ENCODE measurements around the gene CCL15. TPM values are rescaled to one million over a fixed set of nuclear protein-coding genes. Genes with fewer than 3 reads are reported as not detected.

The CCL15 gene
- total RNA-seq, 1 donor from 2014 or later, result not detected

GRCh38 chr17:35981908-35982330 is 19.4 kb downstream of the CCL15 start:
- no peak overlapping the region for H3K27ac Mint-ChIP-seq
- no peak overlapping the region for H3K4me3 Mint-ChIP-seq (ENCODE audit: low read depth)
- no peaks in the 10 kb centered on the region for H3K36me3 Mint-ChIP-seq (ENCODE audit: insufficient read depth)
- peak; percentile 53 for TF ChIP-seq CTCF (IDR thresholded peaks at IDR 0.05; ENCODE audit: unreplicated experiment)
- peaks cover 12% of the 10 kb centered on the region for H3K4me1 Mint-ChIP-seq (ENCODE audit: low read depth)
- H3K9me3 Mint-ChIP-seq (ENCODE audit: low read depth), result no peaks in the 10 kb centered on the region
- H3K27me3 Mint-ChIP-seq, result no peaks in the 10 kb centered on the region
- no peak for DNase-seq (ENCODE audit: low spot score, unreplicated experiment)

- H3K4me3 Mint-ChIP-seq (ENCODE audit: low read depth), result no peak within 1 kb of the TSS
- peak within 1 kb of the TSS; percentile 8 for H3K27ac Mint-ChIP-seq
- peaks cover 17% of the 10 kb centered on the region for H3K4me1 Mint-ChIP-seq (ENCODE audit: low read depth)
- no peaks in the 10 kb centered on the region for H3K27me3 Mint-ChIP-seq
- peaks cover 3% of the 10 kb centered on the region for H3K36me3 Mint-ChIP-seq (ENCODE audit: insufficient read depth)
- no peak for TF ChIP-seq CTCF (IDR thresholded peaks at IDR 0.05; ENCODE audit: unreplicated experiment)
- DNase-seq (ENCODE audit: low spot score, unreplicated experiment), result no peak
- peaks cover 4% of the 10 kb centered on the region for H3K9me3 Mint-ChIP-seq (ENCODE audit: low read depth)
Observed at GRCh38 chr17:35981246-35981645, 20.1 kb downstream of the CCL15 start, which contains the start of gene CCL16. Gene CCL16, minus strand, starts transcription at chr17:35981497. Its CDS starts 77 bp downstream, at chr17:35981420.

GRCh38 chr17:35978346-35978745 is 23.0 kb downstream of the CCL15 start:
- no peak for DNase-seq (ENCODE audit: low spot score, unreplicated experiment)
- Mint-ChIP-seq H3K4me1 (ENCODE audit: low read depth) (peaks cover 28% of the 10 kb centered on the region), H3K27ac (peak overlapping the region; percentile 69), H3K4me3 (ENCODE audit: low read depth) (no peak overlapping the region), H3K27me3 (no peaks in the 10 kb centered on the region), H3K9me3 (ENCODE audit: low read depth) (peaks cover 4% of the 10 kb centered on the region), H3K36me3 (ENCODE audit: insufficient read depth) (peaks cover 3% of the 10 kb centered on the region)
- TF ChIP-seq CTCF (IDR thresholded peaks at IDR 0.05; ENCODE audit: unreplicated experiment), result no peak

- no peak for TF ChIP-seq CTCF (IDR thresholded peaks at IDR 0.05; ENCODE audit: unreplicated experiment)
- no peaks in the 10 kb centered on the region for H3K27me3 Mint-ChIP-seq
- H3K27ac Mint-ChIP-seq, result peak overlapping the region; percentile 69
- H3K36me3 Mint-ChIP-seq (ENCODE audit: insufficient read depth), result peaks cover 3% of the 10 kb centered on the region
- no peak for DNase-seq (ENCODE audit: low spot score, unreplicated experiment)
- H3K9me3 Mint-ChIP-seq (ENCODE audit: low read depth), result peaks cover 4% of the 10 kb centered on the region
- H3K4me1 Mint-ChIP-seq (ENCODE audit: low read depth), result peaks cover 37% of the 10 kb centered on the region
- no peak overlapping the region for H3K4me3 Mint-ChIP-seq (ENCODE audit: low read depth)
Observed at GRCh38 chr17:35977509-35977908, 23.8 kb downstream of the CCL15 start.

GRCh38 chr17:35973333-35974260 is 27.8 kb downstream of the CCL15 start:
- TF ChIP-seq CTCF (IDR thresholded peaks at IDR 0.05; ENCODE audit: unreplicated experiment), result no peak

More at GRCh38 chr17:35973333-35974260, 27.8 kb downstream of the CCL15 start:
- H3K36me3 Mint-ChIP-seq (ENCODE audit: insufficient read depth), result peaks cover 3% of the 10 kb centered on the region
- peak; percentile 49 for DNase-seq (ENCODE audit: low spot score, unreplicated experiment)
- H3K27ac Mint-ChIP-seq, result peak overlapping the region; percentile 89
- H3K9me3 Mint-ChIP-seq (ENCODE audit: low read depth), result peaks cover 4% of the 10 kb centered on the region
- peak overlapping the region; percentile 30 for H3K4me3 Mint-ChIP-seq (ENCODE audit: low read depth)
- H3K4me1 Mint-ChIP-seq (ENCODE audit: low read depth), result peaks cover 50% of the 10 kb centered on the region
- no peaks in the 10 kb centered on the region for H3K27me3 Mint-ChIP-seq
